Measurements from ENCODE around the gene PITHD1.
"Not testable (repeated sequence)": the region's sequence is repeated elsewhere in the genome, so short reads cannot be mapped to it uniquely, and the experiment has no call there.

PITHD1 gene

GRCh38 chr1:23777979-23778814 lies at the start of gene PITHD1:
PITHD1 (plus strand) TSS chr1:23778418; CDS start chr1:23778516, 98 bp downstream.
- peak; percentile 69 to 71 for DNase-seq

GRCh38 chr1:23732363-23733224 lies 45.6 kb upstream of the PITHD1 start:
- DNase-seq = no peak

- DNase-seq = not testable (repeated sequence)
Observed at GRCh38 chr1:23733281-23733680, 44.9 kb upstream of the PITHD1 start.

GRCh38 chr1:23736437-23737134 lies 41.6 kb upstream of the PITHD1 start:
- no peak for DNase-seq

GRCh38 chr1:23741609-23742008 lies 36.6 kb upstream of the PITHD1 start:
- no peak for DNase-seq

GRCh38 chr1:23742670-23743286 lies 35.4 kb upstream of the PITHD1 start:
- DNase-seq = no peak

- DNase-seq = peak; percentile 62 to 73
Observed at GRCh38 chr1:23743287-23744152, 34.7 kb upstream of the PITHD1 start, which contains the start of gene ELOA. ELOA (plus strand) TSS chr1:23743471; CDS start chr1:23743504, 33 bp downstream.

GRCh38 chr1:23745515-23745914 lies 32.7 kb upstream of the PITHD1 start:
- DNase-seq = no peak

- DNase-seq = no peak
Observed at GRCh38 chr1:23748016-23748415, 30.2 kb upstream of the PITHD1 start.

GRCh38 chr1:23751050-23751814 lies 27.0 kb upstream of the PITHD1 start:
- DNase-seq = peak; percentile 23 to 28

GRCh38 chr1:23751815-23752200 lies 26.4 kb upstream of the PITHD1 start:
- no peak for DNase-seq

- DNase-seq = no peak
Observed at GRCh38 chr1:23752909-23753308, 25.3 kb upstream of the PITHD1 start.

GRCh38 chr1:23756676-23757075 lies 21.5 kb upstream of the PITHD1 start:
- no peak for DNase-seq

- DNase-seq = no peak
Observed at GRCh38 chr1:23757812-23758211, 20.4 kb upstream of the PITHD1 start.

- no peak for DNase-seq
Observed at GRCh38 chr1:23759277-23759676, 18.9 kb upstream of the PITHD1 start.

- no peak for DNase-seq
Observed at GRCh38 chr1:23763041-23763577, 15.1 kb upstream of the PITHD1 start.

- no peak for DNase-seq
Observed at GRCh38 chr1:23768733-23769132, 9.5 kb upstream of the PITHD1 start.

- DNase-seq = peak; percentile 88
Observed at GRCh38 chr1:23772049-23772853, 6.0 kb upstream of the PITHD1 start.

- DNase-seq = no peak
Observed at GRCh38 chr1:23772854-23773242, 5.4 kb upstream of the PITHD1 start.

All from stimulated activated CD4-positive, alpha-beta T cell treated with anti-CD3 and anti-CD28 coated beads, Interleukin-2, amount 100 ng/mL, for 48 hours (primary cell).